ENCODE measurements around the gene LCAT.

DNA sequence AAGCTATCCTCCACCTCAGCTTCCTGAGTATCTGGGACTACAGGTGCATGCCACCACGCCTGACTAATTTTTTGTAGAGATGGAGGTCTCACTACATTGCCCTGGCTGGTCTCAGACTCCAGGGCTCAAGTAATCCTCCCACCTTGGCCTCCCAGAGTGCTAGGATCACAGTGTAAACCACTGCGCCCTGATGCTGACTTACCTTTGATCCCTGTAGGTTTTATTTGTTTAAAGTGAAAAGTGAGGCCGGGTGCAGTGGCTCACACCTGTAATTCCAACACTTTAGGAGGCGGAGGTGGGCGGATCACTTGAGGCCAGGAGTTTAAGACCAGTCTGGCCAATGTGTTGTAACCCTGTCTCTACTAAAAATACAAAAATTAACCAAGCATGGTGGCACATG lies 42.2 kb downstream of the LCAT start:
- TF ChIP-seq EZH2 (IDR thresholded peaks at IDR 0.05; ENCODE audit: insufficient read depth, poor library complexity, severe bottlenecking), result no peak
- no peak for TF ChIP-seq EZH2phosphoT487 (IDR thresholded peaks at IDR 0.05; ENCODE audit: insufficient read depth, low read depth)
